ENCODE measurements around the gene MYO16.

Gene MYO16

DNA sequence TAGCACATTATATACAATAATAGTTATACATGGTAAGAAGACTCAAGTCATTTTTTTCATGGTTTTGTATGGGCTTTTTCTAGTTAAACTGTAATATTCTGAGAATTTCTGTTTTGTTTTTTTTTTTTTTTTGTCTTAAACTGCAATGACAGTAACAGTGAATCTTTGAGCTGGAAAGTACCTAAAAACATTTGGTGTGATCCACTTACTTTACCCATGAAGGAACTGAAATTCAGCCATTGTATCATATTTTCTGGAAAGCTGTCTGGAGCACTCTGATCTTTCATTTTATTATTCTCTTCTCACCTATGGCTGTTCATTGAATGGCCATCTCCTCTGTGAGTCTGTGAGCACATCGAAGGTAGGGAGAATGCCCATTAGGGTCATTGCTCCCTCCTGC lies 37.8 kb downstream of the MYO16 start:
- no peak for DNase-seq

DNA sequence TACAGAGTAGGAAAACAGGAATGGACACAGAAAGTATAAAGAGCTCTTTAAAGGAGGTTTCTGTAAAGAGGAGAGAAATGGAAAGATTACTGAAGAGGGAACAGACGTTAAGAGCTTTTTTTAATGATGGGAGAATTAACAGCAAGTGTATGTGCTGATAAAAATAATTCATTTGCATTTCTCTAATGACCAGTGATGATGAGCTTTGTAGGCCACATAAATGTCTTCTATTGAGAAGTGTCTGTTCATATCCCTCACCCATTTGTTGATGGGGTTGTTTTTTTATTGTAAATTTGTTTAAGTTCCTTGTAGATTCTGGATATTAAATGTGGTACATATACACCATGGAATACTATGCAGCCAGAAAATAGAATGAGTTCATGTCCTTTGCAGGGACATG lies 40.0 kb downstream of the MYO16 start:
- no peak for DNase-seq

DNA sequence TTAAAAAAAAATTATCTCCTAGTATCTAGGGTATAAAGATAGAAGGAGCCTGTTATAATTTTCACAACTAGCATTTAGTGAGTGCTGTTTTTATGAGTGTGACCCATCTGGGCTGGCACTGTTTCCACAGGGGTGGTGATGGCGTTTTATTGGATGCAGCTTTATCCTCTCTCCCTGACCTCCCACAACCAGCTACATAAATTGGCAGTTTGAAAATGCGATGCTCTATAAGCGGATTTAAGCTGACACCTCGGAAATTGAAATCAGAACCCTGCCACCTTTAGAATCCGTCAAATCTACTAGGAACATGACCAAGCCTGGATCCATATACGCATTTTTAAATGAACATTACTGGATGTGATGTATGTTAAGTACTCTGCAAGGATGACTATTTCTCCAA lies 44.9 kb downstream of the MYO16 start:
- no peak for DNase-seq

DNA sequence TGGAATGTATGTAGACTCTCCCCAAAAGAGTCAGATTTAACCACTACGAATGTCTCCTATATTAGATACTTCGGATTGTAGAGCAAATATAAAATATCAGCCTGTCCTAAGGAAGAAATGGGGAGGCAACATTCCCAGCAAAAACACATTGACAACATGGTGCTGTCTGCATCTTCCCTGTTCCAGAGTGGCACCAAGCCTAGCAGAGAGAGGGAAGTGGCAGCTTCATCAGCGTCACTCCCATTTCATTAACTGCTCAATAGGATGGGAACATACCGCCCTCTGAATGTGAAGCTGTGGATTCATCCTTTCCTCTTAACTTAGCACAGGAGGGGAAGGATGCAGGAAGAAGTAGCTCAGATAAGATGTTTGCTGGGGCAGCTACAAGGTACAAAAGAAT lies 45.4 kb downstream of the MYO16 start:
- no peak for DNase-seq

DNA sequence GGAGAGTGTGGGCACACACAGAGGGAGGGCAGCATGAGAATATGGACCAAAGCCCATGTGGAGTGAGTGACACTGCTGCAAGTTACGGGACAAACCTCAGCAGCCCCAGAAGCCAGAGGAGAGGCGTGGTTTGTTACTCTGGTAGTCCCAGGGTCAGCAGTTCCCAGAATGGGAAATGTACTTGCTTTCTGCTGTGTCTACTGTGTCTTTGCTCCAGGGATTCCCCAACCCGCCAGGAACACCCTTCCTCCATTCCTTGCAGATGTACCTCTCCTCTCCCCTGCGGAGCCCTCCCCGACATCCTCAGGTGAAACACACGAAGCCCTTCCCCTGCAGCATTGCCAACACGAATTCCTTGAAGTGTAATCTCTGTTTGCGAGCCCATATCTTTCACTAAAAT lies 47.2 kb downstream of the MYO16 start:
- no peak for DNase-seq

DNA sequence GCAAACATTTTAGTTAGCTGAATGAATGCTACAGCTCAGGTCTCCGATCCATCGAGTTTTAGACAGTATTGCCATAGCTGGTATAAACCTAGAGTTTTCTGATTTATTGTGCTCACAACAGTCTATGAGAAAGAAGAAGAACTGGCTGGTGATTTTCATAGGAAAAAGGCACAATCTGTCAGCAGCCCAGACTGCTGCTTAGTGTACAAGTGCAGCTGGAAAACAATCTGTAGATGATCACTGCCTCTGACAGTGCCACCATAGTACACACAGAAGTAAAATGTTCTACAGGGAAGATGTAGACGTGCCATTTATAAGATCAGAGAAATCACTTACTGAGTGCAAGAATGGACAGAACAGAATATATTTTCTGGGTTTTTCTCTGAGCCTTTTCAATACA lies 48.4 kb downstream of the MYO16 start:
- DNase-seq, result no peak

DNA sequence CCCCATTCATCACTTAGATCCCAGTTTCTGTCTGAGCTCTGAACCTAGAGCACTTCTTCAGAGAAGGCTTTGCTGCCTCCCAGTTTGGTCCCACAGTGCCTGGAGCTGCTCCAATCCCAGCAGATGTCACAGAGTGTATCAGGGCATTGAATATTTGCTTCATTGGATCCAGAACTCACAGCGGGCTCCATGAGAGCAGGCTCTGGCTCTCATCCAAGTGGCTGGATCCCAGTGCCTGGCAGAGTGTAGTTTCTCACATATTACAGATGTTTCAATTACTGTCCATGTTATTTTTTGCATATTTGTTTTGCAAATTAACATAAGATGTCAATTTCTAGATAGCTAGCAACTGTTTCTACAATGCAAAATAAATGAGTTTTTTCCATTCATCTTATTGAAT lies 50.6 kb downstream of the MYO16 start:
- no peak for DNase-seq

DNA sequence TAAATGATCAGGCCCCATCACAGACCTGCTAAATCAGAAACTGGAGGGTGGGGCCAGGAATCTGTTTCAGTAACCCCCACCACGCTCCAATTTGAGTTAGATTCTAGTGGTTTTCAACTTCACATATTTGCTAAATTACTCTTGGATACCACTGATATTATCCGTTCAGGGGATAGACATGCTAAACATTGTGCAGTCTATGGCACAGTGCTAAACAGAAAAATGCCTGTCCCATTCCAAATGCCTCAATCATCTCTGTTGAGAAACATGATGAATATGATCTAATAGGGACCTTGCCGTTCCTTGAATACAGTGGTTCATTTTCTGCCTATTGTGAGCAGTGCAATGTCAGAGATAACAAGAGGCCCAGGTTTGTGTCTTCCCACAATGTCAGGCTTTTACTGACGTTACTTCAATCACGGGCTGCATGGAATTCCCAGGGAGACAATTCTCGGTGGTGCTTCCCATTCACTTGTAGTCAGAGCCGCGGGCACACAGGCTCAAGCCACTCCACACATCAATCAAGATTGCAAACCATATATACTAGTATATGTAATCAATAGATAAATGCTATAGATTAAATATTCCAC lies 52.7 kb downstream of the MYO16 start:
- no peak for DNase-seq

DNA sequence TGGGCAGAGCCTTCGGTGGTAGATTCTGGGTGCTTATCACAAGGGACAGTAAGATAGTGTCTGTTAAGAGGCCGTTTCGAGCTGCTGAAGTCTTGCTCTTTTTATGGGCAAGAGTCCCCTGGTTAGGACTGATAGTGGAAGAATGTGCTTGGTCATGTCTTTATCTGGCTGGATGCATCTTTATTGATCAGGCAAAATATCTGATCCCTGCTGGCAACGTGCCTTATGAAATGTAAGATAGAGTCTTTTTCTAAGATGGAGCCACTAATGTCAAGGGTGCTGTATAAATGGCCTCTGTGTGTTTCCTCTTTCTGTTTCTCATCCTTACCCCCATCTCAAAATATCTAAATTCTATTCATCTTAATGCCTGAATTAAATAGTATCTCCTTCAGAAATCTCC lies 53.3 kb downstream of the MYO16 start:
- no peak for DNase-seq

DNA sequence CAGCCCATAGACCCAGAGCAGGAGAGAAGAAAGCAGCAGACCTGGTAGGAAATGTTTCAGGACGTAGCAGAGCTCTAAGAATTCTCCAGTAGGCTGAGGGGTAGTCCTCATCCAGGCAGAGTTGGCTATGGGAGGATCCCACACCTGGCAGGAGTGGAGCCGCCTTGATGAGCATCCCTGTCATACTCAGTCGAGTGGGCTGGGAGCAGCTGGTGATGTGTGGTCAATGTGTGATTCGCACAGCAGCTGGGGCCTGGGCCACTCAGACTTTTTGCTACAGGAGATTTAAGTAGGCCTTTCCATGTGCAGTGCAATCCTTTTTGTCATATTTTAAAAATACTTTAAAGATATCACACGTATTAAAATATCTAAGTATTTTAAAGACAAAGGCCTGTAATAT lies 56.6 kb downstream of the MYO16 start:
- no peak for DNase-seq

DNA sequence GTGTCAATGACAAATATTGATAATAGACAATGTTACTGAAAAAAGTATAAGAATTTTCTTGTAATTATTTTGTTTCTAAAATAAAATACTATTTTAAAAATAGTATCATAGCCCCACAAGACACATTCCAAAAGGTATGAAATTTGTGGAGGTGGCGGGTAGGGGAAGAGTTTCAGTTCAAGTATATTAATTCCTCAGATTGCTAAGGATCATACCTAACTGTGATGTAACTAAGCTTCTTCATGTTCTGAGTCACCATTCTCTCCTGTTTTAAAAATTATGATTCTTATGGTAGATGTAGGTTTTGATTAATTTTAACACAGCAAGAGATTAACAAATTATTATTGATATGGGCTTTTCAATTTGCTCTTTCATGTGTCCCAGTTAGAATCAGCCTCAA lies 61.3 kb downstream of the MYO16 start:
- no peak for DNase-seq

DNA sequence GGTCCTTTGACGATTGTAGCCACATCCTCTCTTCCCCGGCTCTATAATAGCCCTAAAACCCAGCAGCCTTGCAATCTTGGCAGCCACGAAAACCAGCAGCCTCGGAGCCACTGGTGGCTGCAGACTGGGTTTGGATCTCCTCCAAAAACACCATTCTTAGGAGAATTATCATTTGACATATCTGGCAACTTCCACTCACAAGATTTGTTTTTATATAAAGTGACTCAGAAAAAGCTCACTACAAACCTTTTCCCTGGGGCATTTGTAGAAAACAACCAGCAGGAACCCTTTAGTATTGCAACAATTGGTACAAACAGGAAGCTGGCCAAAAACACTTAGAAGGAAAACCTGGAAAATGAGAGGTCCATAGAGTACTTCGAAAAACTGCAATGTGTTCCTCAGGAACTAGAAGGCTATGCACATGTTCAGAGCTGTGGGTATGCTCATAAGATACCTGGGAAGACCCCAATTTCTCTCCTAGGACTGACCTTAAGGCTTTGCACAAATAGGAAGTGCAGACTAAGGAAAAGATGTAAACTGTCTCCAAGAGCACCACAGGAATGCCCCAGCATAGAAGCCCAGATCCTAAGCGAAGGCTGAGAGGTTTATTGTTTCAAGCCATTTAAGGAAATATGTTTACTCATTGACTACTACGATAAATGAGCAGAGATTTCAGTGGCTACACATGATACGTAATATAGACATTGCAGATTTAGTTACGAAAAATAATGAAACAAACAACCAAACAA lies 71.2 kb downstream of the MYO16 start:
- DNase-seq, result no peak

DNA sequence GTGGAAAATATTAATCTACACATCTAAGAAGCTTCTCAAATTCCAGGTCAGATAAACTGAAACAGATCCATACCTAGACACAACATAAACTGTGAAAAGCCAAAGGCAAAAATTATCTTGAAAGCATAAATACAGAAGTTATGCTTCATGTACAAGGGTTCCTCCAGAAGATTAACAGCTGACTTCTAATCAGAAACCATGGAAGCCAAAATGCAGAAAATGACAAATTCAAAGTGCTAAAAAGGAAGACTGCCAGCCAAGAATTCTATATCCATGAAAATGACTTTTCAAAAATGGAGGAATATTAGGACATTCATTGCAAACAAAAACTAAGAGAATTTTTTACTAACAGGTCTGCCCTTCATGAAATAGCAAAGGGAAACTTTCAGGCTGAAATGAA lies 72.8 kb downstream of the MYO16 start:
- DNase-seq, result no peak

DNA sequence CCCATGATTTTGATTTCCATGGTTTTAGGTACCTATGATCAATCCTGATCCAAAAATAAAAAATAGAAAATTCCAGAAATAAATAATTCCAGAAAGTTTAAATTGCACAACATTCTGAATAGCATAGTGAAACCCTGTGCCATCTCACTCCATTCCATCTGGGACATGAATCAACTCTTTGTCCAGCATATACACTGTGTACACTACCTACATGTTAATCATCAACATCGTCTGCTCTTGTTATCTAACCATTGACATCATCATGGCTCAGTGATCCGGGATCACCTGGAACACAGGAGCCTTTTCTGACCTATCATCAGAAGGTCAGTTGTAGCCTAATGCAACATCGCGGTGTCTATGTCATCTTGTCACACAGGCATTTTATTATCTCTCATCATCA lies 75.6 kb downstream of the MYO16 start:
- DNase-seq, result no peak

DNA sequence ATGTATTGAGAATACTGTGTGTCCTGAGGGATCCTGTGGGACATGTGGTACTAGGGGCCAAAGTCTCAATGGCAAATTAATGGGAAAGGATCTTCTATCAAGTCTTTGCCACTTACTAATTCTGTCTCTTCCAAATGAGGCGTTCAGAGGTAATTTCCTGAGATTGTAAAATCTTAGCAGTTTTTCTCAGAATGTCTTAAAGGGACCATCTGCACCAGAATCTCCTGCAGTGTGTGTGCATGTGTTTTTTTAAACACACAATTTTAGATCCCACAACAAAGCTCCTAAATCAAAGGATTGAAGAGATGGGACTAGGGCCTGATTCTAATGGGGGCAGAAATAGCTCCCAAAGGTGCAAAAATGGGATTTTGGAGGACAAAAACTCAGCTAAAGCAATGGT lies 78.2 kb downstream of the MYO16 start:
- no peak for DNase-seq

DNA sequence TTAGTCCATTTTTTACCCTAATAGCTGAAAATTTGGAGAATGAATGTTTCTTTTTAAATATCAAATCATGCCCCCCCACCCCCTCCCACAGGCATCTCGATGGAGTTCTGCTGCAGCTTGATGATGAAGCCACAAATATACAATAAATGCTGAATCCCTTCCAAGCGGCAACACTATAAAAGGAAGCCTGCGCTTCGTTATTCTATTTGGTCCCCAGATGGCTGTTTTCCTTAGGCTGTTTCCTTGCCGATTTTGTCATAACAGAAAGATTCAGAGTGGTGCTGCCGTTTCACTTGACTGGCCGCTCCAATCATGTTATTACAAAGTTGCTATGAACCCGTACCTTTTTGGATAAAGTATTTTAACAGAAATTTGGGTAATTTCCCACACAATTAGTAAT lies 79.5 kb downstream of the MYO16 start:
- no peak for DNase-seq

DNA sequence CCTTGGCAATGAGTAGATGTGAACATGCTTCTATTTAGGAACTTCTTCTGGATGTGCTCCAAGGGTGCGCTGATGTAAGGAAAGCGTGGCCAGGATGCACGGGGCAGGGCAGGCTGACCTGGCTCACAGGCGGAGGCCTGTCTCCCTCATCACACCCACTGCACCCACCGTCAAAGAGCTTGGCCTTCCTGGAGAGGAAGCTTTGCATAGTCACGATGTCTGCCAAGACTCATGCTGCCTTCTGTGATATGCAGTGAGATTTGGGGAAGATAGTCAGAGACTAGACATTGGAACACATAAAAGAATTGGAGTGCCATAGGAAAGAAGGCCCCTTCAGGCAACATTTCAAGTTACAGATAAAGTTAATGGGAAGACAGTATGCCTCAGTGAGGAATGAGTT lies 82.0 kb downstream of the MYO16 start:
- DNase-seq, result no peak

DNA sequence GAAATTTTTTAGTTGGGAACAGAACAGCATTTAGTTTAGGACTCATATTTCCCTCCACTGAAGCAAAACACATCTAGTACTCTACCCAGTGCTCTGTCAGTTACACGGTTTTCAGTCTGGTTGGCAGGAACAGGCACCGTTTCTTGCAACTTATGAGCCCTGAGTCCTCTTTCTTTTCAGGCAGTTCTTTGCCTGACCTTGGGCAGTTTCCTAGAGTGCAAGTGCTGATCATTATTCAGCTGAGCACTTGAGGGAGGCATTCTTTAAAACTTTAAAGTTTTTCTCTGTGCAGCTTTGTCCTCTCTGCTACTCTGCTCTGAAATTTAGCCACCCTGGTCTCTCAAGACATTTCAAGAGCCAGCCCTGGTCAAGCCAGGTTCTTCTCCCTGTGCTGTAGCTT lies 96.1 kb downstream of the MYO16 start:
- DNase-seq, result no peak

DNA sequence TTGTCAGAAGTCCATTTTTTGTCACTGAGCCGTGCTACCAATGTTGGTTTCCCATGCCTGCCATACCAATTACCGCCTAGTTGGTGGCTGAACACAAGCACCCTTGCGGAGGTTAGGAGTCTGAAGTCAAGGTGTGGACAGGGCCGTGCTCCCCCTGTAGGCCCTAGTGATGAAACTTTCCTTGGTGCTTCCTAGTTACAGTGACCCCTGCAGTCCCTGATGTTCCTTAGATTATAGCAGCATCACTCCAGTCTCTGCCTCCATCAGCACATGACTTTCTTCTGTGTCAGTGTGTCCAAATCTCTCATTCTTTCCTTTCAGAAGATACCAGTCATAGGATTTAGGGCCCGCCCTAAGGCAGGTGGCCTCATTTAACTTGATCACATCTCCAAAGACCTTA lies 99.0 kb downstream of the MYO16 start:
- DNase-seq, result no peak

DNA sequence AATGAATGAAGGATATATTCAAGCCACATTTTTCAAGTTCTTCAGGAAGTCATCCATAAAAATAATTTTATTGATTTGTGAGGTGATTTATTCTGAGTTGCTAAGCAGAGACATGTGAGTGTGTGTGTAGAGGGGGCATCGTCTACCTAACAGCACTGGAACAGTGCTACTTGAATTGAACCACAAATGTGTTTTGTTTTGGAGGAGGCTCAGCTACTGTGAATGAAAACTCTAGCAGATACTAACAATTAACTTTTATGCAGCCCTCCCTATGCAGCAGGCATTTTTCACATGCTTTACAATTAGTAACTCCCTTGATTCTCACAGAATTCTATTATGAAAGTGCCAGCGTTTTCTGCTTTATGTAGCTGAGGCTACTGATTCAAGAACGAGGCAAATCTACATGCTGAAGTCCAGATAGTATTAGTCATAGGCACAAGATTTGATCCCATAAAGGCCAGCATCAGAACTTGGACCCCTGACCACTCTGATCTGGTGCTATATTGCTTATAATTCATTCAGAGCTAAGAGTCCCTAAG lies 103.7 kb downstream of the MYO16 start:
- DNase-seq, result no peak

DNA sequence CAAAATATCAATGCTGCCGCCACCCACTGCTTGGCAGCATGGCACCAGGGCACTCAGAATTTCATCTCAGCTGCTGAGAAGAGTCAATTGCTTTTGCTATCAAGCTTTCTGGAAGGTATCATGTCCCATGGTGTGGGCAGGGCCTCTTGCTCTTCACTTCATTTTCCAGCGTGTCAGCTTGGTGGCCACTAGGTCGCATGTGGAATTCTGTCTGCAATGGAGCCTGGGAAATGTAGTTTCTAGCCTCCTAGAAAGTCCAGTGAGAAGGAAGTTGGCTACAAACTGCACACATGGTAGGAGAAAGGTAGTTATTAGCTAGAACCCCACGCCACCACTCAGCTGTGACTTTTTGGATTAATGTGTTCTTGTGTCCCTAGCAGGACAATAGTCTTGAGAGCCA lies 105.3 kb downstream of the MYO16 start:
- DNase-seq, result no peak

DNA sequence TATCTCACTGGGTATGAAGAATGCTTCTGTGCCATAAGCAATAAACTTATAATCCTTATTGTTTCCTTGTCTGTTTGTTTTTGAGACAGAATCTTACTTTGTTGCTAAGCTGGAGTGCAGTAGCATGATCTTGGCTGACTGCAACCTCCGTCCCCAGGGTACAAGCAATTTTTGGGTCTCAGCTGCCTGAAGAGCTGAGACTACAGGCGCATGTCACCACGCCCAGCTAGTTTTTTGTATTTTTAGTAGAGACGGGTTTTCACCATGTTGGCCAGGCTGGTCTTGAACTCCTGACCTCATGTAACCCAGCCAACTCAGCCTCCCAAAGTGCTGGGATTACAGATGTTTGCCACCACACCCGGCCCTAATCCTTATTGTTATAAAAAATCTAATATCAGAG lies 112.5 kb downstream of the MYO16 start:
- no peak for DNase-seq

DNA sequence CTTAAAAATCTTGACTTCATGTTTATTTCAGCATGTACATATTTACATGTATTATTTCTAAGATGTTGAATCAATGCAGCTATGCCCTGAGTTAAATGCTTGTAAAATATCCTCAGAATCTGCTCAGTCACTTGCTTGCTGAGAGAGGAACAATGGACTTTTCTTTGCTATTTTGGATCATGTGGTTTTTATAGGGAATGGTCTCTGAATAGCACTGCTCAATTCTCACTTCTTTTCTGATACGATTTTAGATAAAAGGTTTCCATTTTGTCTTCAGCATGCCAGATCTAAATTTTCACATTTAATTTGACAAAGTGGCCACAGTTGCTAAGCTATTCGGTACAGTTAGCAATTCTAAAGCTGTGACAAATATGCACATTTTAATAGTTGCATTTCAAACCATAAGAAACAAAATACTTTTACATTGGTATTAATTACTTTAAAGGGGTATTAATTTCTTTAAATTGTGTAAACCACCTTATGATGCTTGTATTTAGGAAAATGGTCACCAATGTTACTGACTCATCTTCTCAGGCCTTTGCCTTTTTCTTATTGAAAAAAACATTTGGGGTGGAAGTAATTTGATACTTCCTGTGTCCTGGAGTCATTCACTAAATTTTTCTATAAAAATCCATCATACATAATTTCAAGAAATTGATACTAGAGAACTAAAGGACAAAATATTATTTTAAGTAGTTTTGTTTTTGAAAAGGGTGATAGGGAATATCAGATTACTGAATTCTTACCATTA lies 113.5 kb downstream of the MYO16 start:
- no peak for DNase-seq

DNA sequence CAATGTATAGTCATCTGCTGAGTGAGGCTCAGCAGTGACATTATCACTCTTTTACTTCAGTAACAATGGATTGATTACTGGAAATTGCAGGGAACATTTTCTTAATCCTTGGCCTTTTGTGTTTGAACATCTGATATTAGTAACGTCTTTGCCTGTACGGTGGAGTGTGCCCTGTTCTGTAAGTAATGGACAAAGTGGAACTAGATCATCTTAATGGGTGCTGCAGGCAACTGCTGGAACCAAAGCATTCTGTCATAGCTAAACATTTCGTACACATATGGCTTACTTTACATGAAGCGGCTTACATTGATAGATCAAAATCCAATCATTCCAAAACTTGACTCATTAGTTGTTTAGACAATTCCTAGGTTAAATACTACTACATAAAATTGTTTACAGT lies 114.1 kb downstream of the MYO16 start:
- DNase-seq, result no peak

Measured in NCI-H748 treated with DMSO at 0.1 percent for 48 hours (cell line).